PC-3 (cell line): ENCODE measurements around the gene ISM1.
A peak's percentile ranks its signal among the peaks of the same experiment; 100 is the strongest.

Experiments
- EZH2 ChIP-seq: fragments of 300-600 bp; sonication (generic); IDR thresholded peaks from one replicate; pipeline ENCODE4 v1.6.1; 2017; ENCODE audit warnings: antibody characterized with exemption, mild to moderate bottlenecking, low read length; ENCODE audit not compliant: unreplicated experiment
- EZH2phosphoT487 ChIP-seq: fragments of 300-600 bp; sonication (generic); IDR thresholded peaks from 2 replicates; pipeline ENCODE4 v1.6.1; 2018; ENCODE audit warnings: mild to moderate bottlenecking, antibody characterized with exemption, low read length, borderline replicate concordance
- TF ChIP-seq, protein P1 (sequence below): fragments of 300-600 bp; sonication (generic); conservative IDR thresholded peaks from 2 replicates; pipeline ENCODE4 v1.5.1; 2017; ENCODE audit warnings: antibody characterized with exemption, low read depth, mild to moderate bottlenecking, low read length

DNA sequence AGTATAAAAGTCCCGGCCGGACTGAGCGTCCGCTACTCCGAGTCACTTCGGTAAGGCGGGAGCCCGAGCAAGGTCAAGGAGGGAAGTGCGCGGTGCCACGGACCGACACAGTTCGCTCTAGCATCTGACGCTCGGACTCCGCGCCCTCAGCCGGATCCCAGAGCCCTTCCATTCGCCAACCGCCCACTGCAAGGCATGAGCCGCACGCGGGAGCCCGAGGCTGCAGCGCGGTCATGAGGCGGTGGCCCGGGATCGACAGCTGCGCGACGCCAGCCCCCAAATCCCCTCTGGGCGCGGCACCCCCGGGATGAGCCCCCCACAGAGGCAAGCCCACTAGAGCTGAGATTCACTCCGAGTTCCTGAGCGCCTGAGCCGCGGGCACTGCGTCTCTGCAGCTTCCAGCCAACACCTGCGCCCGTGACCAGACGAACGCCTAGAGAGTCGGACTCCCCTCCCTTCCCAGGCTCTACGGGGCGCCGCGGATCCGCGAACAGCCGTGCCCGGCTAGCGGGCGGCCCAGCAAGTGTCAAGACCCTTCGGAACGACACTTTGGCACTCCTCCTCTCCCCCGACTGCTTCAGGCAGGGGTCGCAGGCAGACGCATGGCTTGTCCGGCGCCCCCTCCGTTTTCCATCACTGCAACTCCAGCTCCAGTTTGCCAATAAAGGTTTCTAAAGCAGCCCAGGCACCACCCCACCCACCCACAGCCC, 725 bp upstream of the ISM1 start:
- peak; percentile 93 for TF ChIP-seq EZH2
- TF ChIP-seq, protein P1, sequence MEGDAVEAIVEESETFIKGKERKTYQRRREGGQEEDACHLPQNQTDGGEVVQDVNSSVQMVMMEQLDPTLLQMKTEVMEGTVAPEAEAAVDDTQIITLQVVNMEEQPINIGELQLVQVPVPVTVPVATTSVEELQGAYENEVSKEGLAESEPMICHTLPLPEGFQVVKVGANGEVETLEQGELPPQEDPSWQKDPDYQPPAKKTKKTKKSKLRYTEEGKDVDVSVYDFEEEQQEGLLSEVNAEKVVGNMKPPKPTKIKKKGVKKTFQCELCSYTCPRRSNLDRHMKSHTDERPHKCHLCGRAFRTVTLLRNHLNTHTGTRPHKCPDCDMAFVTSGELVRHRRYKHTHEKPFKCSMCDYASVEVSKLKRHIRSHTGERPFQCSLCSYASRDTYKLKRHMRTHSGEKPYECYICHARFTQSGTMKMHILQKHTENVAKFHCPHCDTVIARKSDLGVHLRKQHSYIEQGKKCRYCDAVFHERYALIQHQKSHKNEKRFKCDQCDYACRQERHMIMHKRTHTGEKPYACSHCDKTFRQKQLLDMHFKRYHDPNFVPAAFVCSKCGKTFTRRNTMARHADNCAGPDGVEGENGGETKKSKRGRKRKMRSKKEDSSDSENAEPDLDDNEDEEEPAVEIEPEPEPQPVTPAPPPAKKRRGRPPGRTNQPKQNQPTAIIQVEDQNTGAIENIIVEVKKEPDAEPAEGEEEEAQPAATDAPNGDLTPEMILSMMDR: no peak
- peak; percentile 63; the same call in 1 of the 2 replicates for TF ChIP-seq EZH2phosphoT487
